NOMO-1 treated with DMSO at 0.1 percent for 48 hours (cell line): ENCODE results near the gene DOCK4.
A peak's percentile ranks its signal among the peaks of the same experiment; 100 is the strongest.

Source experiments
- DNase-seq: peaks from one replicate; lab custom pipeline; 2025; ENCODE audit not compliant: unreplicated experiment; lab: John Stamatoyannopoulos, UW

DOCK4 gene

DNA sequence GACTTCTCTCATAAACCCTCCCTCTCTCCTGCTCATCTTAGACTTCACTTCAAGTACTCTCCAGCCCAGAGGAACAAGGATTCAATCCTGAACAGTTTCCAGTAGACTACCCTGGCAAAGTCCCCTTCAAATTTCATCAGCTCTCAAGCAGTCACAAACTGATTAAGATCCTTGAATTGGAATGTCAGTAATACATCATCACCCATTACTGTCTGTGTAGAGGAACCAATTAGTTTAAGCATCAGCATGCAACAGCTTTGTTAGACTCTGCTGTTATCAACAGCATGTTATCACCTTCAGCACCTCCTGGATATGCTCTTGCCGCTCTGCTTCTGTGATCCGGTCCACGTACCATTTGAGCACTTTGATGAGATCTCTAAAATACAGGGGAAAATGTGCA lies 336.9 kb downstream of the DOCK4 start:
- DNase-seq: no peak

DNA sequence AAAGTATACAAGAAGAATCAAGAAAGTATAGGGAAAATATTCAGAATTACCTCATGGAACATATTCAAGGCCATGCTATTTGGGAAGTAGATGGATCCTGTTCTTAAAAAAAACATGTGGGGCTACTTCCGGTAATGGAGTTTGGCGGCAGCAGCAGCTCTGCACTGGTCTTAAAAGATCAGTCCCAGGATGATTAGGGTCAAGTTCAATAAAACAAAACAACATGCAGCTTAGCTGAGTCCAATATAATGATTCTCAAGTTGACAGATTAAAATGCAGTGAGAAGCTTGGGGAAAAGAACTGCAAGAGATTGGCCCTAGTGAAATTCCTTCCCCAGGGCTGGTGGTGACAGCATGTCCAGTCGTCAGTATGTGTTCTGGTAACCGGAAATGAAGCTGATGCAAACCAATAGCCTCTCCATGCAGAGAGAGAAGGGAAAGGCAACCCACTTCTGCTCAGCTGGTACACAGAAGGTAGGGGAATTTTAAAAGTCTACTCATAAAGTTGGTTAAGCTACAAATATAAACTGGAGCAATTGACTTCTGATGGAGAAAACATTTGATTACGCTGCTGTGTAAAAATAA lies 338.8 kb downstream of the DOCK4 start:
- no peak for DNase-seq

DNA sequence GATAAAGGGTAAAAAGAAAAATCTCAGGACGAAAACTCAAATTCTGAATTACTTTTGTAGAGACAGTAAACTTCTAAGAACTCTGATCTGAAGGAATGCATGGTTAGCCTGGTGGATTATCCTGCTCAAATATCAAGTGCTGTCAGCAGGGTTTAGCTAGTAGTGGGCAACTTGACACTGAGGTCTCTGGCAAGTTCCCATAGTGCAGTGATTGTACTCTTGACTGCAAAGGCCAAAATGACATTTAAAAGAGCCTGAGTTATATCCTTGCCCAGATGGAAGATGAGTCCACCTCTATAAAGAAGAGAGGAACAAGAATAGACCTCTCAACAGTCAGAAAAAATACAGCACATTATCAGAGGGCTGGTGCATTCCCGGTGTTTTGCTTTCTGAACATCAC lies 339.4 kb downstream of the DOCK4 start:
- no peak for DNase-seq

DNA sequence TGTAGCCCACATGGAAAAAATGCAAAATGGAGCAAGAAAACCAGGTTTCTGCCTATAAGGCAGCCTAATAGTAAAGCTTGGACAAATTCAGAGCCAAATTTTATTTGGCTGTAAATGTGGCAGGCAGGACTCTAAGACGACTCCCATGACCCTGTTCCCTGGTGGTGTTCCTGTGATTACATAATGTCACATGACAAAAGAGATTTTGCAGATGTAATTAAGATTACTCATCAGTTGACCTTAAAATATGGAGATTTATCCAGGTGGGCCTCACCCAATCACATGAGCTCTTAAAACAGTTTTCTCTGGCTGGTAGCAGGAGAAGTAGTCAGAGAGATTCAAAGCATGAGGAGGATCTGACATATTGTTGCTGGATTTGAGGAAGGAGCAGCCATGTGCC lies 340.8 kb downstream of the DOCK4 start:
- DNase-seq: no peak

DNA sequence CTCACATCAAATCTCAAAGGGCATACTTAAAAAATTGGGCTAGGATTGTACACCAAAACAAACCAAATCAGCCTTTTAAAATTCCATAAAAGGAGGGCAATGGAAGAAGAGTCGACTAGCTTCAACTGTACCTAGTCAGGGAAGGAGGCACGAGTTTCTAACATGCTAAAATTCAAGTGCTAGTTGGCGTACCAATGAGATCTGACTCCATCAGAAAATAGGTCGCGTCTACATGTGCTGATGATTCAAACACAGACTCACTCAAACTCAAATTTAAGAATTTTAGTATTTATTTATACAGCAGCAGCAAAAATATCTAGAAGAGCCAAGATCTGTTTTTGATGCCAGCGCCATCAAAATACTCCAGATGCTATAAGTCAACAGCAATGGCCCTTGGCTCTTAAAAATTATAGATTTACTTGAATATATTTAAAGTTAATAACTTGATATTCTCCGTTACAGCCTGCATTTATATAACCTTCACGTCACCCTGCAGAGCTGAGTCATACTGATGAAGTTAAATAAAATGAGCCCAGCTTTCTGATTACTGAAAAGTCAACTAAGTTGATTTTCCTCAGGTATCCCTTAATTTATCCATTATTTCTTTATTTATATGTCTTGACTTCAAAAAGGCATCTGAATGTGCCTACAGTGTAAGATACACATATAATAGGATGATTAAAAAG lies 341.8 kb downstream of the DOCK4 start:
- DNase-seq: no peak

DNA sequence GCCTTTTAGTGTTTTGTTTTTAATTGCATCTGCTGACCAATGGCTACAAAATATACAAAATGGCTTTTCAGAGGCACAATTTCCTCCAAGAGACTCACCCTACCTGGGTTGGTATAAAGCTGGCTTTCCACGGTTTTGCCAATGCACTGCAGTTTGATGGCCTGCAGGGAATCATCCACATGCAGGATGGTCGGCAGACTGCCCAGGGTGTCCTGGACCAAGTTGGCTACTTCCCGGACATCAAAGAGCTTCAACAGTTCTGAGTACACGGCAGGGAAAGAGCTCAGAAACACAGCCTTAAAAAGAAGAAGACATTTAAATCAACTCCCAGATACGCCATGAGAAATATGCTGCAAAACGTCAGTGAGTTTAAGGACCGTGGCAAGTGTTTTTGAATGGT lies 342.9 kb downstream of the DOCK4 start:
- no peak for DNase-seq

DNA sequence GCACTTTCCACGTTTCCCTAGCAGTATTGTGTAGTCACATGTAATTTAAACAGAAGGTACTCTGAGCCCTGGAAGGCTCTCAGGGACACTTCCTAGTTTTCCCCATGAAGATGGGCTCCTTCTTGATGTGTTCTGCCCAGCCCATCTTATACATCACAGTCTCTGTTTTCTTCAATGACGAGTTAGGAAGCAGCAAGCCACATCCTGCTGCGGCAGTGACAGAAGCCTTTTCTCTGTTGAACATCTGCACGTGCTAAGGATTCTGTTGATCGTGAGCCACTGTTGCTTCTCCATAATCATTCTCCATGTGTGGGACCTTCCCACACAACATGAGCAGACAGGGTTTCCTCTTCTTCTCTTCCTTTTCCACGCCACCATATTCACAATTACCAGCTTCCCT lies 346.0 kb downstream of the DOCK4 start:
- no peak for DNase-seq

DNA sequence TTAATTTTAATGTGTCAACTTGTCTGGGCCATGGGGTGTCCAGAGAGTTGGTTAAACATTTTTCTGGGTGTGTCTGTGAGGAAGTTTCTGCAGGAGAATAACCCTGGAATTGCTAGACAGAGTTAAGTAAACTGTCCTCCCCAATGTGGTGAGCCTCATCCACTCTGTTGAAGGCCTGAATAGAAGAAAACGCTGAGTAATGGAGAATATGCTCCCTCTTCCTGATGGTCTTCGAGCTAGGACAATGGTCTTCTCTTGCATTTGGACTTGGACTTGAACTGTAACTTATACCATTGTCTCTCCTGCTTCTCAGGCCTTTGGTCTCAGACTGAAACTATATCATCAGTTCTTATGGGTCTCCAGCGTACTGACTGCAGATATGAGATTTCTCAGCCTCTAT lies 347.9 kb downstream of the DOCK4 start:
- no peak for DNase-seq

DNA sequence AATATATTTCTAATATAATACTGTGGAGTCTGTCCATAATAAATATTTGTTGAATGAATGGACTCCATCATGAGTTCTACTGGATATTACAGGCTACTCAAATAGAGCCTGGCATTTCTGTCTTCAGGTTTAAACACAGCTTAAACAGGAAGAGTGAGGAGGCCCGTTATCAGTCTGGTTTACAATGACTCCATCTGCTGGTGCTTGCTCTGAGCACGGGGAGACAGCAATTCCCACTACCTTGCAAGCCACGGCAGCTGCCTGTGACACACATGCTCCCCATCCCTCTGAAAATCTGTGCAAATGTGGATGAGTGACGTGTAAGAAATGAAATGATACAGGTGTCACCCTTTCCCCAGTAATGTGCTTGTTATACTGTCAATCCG lies 350.4 kb downstream of the DOCK4 start:
- DNase-seq: no peak

DNA sequence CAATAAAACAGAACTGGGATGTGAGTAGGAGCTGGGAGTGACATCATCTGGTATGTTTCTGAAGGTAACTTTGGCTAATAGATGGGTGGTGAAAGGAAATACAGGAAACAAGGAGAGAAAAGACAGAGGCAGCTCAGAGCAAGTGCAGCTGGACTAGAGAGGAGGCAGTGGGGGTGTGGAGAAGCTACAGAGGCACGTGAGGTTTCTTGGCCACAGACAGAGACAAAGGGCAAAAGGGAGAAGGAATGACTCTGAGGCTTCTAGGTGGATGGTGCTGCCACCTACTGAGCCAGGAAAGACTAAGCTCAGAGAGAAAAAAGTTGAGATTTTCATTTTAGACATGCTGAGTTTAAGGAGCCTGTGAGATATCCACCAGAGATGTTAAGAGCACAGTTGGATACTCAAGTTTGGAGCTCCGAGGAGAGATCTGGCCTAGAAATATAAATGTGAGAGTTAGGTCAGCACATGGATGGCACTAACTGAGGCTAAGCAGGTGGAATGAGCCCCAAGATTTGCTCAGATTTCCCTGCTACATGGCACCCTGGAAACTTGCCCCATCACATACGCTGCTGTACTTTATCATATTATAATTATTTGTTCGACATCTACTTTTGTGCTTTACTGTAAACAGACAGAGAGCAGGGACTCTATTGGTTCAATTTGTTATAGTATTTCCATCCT lies 350.9 kb downstream of the DOCK4 start:
- peak; percentile 56 for DNase-seq

DNA sequence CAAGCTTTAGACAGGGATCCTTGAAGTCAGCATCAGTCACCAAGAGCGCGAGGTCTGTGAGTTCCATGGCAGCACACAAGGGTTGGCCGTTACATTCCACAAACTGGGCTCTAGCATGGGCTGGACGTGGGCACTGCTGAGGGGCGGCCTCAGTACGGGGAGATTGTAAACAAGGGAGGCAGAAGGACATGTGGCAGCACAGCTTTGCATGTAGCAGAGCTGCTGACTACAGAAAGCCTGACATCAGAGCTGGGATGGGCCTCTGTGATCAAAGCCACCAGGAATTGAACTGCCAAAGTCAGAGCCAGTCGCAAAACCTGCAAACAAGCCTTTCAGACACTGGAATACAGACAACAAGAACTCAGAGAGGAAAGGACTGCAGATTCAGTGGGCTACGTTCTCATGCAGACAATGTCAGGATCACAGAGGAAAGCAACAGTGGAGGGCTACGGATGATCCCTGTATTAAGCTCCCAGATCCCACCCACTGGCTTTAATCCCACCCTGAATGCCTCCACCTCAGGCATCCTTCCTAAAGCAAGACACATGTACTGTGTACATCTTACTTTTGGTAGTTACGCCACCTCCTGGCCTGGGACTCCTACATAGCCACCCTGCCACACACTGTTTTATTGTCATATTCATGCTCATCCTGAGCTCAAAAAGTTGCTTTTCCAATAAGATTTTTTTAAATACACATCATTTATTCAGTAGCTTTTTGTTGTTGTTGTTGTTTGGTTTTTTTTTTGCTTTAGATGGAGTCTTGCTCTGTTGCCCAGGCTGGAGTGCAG lies 352.8 kb downstream of the DOCK4 start:
- DNase-seq: no peak

DNA sequence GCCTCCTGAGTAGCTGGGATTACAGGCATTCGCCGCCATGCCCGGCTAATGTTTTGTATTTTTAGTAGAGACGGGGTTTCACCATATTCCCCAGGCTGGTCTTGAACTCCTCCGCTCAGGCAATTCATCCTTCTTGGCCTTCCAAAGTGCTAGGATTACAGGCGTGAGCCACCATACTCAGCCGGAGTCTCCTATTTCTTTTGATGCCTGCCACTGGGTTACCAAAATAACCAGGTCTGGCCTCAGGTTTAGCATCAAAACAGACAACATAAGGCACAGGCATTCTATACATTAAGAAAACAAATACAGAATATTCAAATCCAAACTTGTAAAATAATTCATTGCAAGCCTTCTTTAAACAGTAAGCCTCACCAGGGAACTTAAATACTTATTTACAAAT lies 354.1 kb downstream of the DOCK4 start:
- DNase-seq: no peak

DNA sequence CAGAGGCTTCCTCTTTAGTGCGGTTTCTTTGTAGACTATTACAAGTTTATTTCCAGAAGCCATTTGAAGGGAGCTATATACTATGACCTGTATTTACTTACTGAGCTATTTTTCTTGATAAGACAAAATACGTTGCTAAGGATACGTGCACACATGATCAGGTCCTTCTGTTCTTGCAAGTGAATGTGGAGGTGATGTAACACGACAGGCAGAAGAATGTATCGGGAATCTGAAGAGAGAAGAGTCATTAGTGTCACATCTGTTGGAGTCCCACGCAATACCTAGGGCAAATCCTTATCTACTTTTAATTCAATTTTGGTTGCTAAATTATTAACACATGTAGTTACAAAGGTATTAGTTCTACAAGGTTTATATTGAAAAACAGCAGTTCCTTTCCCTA lies 359.3 kb downstream of the DOCK4 start:
- DNase-seq: peak; percentile 30

DNA sequence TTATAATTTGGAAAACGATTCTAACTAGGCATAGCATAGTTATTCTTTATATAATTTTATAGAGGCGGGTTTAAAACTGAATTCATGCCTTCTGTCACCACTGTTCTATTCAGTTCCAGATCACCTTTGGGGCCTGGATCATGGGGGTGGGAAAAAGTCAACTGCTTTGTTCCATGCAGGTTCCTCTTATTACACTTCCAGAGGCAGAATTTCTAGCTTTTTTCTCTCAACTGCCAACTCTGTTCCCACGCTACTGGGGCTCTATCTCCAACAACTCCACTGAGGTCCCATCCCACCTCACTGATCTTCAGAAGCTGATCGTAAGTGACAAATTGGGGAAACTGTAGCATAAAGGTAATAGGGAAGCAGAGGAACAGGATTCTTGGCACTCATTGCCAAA lies 360.3 kb downstream of the DOCK4 start:
- DNase-seq: no peak

DNA sequence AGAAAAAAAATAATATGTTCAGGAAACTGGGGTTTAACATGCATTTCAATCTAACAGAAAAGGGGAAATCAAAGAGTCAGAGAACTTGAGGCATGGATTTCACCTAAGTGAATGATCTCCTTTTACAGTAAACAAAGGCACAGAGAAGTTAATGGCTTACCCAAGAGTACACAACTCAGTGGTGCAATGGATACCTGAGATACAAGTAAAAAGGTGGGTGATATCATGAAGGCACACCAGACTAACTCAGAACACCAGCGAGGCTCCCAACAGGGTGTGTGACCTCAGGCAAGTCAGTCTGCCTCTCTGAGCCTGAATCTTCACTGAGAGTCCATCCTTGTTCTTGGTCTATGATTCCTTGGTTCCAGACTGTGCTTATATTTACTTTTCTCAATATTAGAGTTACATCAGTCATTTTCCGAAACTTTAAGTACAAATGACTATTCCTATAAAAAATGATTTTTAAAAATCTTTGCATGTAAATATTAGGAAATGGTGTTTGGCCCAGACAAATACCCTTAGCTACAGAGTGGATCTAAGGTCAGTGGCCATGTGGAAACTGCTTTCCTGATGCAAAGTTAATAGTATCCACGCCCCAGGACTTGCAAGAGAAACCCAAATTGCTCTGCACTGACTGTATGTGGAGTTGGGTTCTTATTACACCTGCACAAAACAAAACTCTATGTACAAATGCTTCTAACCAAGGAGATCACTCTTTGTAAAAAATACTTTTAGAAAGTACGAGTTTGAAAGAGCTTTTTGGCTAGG lies 361.1 kb downstream of the DOCK4 start:
- no peak for DNase-seq

DNA sequence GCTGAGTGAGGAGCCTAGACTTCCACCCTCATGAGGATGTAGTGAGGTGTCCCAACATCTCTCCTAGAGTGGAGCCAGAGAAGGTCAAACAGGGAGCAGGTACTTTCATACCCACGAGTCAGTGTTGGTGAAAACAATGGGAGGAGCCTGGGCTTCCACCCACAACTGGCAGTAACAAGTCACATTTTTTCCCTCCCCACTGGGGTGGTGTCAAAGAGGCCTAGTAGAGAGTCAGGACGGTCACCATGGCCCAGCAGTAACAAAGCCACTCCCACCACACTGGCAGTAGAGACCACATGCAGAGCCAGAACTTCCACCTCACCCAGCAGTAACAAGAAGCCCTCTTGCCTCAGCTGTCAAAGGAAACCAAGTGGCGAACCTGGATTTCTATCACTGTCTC lies 363.7 kb downstream of the DOCK4 start:
- no peak for DNase-seq

DNA sequence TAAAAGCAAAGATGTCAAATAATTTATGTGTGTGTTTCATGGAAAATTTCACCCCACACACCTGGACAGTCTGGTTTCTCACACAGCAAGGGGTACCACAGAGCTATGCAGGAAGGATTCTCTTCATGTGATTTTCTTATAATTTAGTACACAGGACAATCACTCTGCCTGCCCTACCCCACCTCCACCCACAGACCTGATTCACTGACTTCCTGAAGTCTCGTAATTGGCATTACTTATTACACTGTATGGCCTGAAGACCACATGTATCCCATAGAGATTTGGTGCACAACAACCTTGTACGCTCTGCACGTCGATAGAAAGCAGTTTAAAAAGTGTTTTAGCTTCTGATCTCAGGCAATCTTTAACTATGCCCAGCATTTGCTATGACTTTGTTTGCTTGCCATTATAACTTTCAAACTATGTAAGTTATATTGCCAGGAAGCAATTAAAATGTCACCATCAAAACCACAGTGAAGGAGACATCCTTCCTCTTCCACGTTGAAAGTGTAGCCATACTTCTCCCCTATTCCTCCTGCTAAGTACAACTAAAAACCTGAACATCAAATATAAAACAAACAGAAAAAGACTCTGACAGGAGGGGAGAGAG lies 364.5 kb downstream of the DOCK4 start:
- peak; percentile 70 for DNase-seq

DNA sequence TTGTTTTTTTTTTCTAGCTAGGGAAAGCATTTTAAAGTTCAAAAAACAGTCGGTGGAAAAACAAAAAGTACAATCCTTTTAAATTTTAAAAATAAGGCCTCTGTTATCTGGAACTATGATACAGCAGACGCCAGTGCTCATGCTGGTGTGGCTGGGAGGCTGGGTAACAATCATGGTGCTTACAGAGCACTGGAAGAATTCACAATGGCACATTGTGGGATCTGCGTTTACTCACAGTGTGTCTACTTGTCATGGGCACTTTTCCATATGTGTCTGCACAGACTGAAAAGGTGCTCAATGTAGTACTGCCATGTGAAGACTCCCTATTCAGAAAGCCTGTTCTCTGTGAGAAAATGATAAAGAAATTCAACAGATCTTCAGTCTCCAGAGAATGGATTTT lies 365.7 kb downstream of the DOCK4 start:
- DNase-seq: no peak

DNA sequence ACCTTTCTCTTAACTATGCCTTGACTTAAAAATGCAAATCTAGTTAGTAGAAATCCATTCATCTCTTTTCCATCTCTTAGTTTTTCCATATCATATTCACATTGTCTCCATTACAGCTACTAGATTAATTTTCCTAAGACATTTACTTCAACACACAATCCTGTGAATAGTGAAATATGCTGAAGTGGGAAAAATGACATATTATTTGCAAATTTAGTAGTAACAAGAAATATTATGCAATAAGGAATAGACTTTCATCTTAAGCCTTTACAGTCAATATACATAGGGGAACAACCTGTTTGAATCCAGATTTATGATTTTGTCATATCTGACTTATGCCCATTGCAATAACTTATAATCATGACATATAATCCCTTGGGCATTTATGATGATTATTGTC lies 366.9 kb downstream of the DOCK4 start:
- DNase-seq: no peak

DNA sequence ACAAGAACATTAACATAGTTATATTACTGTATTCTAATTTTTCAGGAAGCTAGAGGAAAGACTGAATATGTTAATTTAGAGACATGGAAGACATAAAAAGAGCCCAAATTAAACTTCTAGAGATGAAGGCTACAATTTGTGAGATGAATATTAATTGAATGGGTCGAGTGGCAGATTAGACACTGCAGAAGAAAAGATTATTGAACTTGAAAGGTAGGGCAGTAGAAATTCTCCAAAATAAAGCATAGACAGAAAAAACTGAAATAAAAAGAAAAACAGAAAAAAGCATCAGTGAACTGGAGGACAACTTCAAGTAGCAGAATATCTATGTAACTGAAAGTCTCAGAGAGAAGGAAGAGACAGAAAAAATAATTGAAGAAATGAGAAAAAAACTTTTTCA lies 369.6 kb downstream of the DOCK4 start:
- DNase-seq: no peak

DNA sequence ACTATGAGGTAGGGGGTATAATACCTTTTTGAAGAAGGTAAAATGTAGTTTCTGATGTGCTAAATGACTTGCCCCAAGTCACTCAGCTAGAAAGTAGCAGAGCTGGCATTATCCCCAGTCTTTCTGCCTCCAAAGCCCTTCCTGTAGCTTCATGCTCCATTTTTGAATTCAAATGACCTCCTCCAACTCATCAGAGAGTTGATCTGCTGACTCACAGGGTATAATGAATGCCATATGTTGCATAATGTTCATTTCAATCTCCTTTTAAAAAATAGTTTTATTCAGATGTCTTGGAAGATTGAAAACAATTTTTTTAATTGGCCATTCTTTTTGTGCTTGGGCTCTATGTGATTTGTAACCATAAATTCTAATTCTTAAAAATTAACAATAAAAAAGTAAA lies 371.1 kb downstream of the DOCK4 start:
- DNase-seq: no peak
